ENCODE measurements around the gene MAPT.
"Not testable (repeated sequence)": the region's sequence is repeated elsewhere in the genome, so short reads cannot be mapped to it uniquely, and the experiment has no call there.

MAPT gene

GRCh38 chr17:45900723-45901415 lies 6.5 kb downstream of the MAPT start:
- DNase-seq (ENCODE audit: low read depth in 2 of 2) = no peak

- no peak for DNase-seq (ENCODE audit: low read depth in 2 of 2)
These were observed 8.6 kb downstream of the MAPT start for GRCh38 chr17:45902892-45903346.

DNA sequence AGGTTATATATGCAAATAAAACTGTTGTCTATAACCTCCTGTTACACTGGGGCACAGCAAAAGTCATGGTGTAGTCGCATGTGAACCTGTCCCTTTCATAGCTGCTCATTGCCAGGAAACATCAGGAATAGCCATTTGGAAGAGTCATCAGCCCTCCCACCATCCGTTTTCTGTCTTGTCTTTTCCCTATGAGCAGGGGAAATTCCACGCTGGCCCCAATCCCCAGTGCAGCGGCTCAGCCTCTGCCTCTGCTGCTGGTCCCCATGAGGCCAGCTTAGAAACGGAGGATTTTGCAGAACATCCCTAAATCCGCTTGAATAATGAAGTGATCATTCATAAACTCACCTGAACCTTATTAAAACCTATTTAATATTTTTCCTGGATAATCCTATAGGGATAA lies 10.5 kb downstream of the MAPT start:
- DNase-seq (ENCODE audit: low read depth in 2 of 2) = no peak

GRCh38 chr17:45905814-45906213 lies 11.5 kb downstream of the MAPT start:
- DNase-seq (ENCODE audit: low read depth in 2 of 2) = no peak

- DNase-seq (ENCODE audit: low read depth in 2 of 2) = no peak
These were observed 11.9 kb downstream of the MAPT start for GRCh38 chr17:45906237-45906636.

DNA sequence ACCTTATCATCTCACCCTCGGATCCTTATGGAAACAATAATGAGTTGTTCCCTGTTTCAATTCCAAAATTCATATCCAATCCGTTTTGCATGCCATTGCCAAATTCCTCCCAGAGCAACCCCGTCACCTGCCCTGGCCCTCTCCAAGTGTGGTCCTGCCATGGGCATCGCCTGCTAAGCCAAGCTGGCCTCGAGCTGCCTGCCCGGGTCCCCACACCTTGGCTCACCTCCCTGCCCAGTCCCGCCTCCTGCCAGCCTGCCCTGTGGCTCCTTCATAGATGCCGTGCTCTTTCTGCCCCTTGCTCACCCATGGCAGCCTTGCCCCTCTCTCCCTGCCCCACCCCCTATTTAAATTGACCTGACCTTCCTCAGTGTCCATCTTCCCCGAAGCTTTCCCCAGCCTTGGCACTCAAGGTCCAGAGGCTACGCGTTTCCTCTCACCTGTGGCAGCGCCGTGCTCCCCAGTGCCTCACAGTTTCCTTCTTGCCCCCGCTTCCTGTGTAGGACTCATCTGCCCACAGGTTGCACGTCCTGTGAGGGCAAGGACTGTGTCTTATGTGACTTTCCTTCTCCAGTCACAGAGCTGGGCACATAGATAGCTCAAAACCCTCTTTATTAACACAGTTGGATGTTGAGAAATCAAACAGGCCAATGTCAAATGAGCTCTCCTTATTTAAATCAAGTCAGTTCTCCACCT lies 12.7 kb downstream of the MAPT start:
- DNase-seq (ENCODE audit: low read depth in 2 of 2) = no peak

DNA sequence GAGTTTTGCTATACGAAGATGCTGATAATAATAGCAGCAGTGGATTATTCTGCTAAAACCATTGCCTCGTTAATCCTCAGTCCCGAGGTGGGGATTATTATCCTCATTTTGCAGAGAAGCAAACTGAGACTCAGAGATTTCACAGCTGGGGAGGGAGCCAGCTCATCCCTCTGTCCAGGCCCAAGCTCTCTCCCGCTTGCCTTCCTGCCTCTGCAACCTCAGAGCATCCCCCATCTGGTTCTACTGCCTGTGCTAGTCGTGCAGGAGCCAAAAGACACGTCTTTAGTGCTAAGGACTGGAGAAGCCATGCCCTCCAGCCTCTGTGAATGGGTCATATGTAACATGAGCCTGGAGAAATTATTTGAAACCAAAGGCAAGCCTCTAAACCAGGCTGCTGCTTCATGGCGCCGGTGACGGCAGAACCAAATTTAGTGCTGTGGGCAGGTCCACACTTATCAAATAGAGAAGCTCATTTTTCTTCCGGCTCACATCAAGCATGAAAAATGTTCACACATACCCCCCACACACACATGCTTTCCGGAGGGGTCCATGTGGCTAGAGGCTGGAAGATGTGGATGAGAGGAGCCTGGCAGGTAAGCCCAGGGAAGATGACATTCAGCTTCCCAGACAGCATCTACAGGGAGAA lies 13.5 kb downstream of the MAPT start:
- no peak for DNase-seq (ENCODE audit: low read depth in 2 of 2)

- DNase-seq (ENCODE audit: low read depth in 2 of 2) = no peak
These were observed 14.1 kb downstream of the MAPT start for GRCh38 chr17:45908460-45908859.

GRCh38 chr17:45908935-45909334 lies 14.6 kb downstream of the MAPT start:
- DNase-seq (ENCODE audit: low read depth in 2 of 2) = no peak

GRCh38 chr17:45910667-45911066 lies 16.3 kb downstream of the MAPT start:
- no peak for DNase-seq (ENCODE audit: low read depth in 2 of 2)

- no peak for DNase-seq (ENCODE audit: low read depth in 2 of 2)
These were observed 18.0 kb downstream of the MAPT start for GRCh38 chr17:45912319-45912718.

DNA sequence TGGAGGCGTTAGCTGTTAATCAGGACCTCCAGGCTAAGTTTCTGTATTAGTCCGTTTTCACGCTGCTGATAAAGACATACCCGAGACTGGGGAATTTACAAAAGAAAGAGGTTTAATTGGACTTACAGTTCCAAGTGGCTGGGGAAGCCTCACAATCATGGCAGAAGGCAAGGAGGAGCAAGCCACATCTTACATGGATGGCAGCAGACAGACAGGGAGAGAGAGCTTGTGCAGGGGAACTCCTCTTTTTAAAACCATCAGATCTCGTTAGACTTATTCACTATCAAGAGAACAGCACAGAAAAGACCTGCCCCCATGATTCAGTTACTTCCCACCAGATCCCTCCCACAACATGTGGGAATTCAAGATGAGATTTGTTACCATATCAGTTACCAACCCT lies 18.7 kb downstream of the MAPT start:
- not testable (repeated sequence) for DNase-seq (ENCODE audit: low read depth in 2 of 2)

DNA sequence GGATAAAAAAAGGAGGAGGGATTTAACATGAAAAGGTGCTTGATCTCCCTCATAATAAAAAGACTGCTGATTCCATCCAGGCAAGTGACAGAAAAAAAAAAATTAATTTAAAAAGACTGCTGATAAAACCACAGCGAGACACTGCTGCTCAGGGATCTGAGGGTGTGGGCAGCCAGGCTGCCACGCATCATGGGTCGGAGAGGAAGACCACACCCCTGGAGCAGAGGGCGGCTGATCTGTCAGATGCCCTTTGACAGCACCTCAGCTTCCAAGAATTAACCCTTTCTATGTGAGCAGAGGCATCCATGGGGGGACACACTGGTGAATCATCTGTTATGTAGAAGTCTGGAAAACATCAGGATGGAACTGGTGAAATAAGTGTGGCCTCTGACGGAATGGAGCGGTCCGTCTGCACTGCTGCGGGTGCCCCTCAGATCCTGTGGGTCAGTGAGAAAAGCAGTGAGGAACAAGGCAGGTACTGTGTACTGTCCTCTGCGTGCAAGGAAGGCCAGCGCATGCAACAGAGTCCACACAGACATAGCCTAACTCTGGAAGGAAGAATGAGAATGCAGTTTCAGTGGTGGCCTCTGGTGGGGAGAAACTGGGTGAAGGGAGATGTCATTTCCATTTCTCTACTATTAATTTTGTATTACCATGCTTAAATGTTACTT lies 19.8 kb downstream of the MAPT start:
- DNase-seq (ENCODE audit: low read depth in 2 of 2) = no peak

DNA sequence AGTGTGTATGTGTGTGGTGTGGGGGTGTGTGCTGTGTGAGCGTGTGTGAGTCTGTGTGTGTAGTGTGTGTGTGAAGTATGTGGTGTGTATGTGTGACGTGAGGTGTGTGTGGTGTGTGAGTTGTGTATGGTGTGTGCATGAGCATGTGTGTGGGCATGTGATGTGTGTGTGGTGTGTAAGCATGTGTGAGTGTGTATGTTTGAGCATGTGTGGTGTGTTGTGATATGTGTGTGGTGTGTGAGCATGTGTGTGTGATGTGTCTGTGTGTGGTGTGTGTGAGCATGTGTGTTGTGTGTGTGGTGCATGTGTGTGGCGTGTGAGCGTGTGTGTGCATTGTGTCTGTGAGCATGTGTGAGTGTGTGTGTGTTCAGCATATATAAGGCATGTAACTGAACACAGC lies 20.9 kb downstream of the MAPT start:
- DNase-seq (ENCODE audit: low read depth in 2 of 2) = no peak

GRCh38 chr17:45917081-45917480 lies 22.7 kb downstream of the MAPT start:
- DNase-seq (ENCODE audit: low read depth in 2 of 2) = no peak

GRCh38 chr17:45918241-45918745 lies 23.9 kb downstream of the MAPT start:
- DNase-seq (ENCODE audit: low read depth in 2 of 2) = no peak

DNA sequence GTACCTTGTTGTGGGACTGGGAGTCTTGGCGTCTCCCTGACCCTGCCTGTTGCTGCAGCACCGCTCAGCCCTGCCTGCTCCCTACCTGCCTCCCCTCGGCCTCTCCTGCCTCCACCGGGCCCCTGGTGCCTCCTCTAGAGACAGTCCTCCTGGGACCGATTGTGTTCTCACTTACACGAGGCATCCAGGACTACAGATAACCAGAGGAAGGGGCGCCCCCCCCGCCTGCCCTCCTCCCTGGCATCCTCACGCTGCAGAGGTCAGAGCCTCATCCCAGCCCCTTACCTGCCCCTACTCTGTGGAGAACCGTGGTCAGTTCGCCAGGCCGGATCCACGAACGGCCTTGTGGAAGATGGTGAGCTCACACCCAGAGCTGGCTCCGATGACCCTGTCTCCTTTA lies 24.8 kb downstream of the MAPT start:
- DNase-seq (ENCODE audit: low read depth in 2 of 2) = no peak

DNA sequence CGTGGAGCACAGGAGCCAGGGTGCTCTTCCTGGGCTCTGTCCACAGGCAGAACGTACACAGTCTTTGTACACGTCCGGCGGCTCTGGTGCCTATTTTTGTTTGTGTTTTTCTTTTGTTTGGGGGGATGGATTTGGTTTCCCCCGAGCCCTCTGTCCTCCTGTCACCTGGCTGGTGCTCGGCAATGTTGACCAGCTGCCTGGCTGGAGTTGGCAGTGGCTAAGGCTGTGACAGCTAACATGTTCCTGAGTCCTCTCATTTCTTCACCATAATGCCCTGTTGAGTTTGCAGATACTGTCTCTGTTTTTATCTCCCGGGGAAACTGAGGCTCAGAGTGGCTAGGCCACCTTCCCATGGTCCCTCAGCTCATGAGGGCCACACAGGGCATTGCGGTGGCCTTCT lies 25.7 kb downstream of the MAPT start:
- no peak for DNase-seq (ENCODE audit: low read depth in 2 of 2)

DNA sequence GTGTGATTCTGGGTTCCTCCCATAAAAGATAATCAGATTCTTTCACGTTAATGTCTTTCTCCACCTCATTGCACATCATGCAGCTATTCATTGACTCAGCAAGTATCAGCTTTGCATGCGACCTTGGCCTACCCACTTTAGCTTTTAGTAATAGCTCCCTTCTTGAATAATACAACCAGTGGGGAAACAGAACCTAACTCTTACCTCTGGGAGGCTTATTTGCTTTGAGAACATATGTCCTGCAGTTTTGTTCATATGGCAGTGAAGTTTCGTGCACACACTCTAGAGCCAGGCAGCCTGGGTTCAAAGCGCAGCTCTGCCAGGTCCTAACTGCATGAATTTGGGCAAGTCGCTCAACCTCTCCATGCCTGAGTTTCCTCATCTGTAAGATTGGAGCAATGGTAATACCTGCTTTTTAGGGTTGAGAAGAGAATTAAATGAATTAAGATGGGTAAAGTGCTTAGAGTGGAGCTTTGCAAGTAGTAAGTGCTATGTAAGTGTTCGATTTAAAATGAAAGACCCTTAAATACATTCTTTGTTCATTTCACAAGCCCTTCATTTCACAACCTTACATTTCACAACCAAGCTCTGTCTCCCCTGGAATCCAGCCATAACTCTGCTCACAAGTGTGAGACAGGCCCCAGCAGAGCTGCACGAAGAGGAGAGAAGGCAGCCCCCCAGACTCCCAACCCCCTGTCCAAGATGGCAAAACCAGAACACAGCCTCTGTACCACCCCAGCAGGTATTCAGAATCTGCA lies 29.3 kb downstream of the MAPT start:
- no peak for DNase-seq (ENCODE audit: low read depth in 2 of 2)

DNA sequence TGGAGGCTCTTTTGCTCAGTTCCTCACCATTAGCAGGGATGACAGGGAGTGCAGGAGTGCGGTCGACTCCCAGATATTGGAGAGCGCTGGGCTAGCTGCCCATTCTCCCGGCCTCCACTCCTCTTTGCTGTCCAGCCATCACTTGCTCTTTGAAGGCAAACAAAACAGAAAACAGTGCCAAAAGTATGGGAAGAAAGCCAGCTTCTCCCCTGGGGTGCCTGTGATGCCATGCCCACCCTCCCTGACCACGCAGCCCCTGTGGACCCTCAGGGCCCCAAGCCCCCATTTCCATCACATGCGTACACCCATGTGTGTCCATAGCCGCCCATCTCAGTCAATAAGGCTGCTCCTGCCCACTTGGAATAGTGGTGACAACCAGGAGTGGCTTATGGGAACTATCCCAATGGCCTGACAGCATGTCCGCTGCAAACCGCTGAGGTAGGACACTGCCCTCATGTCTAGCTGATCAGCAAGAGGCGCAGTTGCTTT lies 30.0 kb downstream of the MAPT start:
- DNase-seq (ENCODE audit: low read depth in 2 of 2) = no peak

GRCh38 chr17:45925311-45925710 lies 31.0 kb downstream of the MAPT start:
- DNase-seq (ENCODE audit: low read depth in 2 of 2) = no peak

Measured in stimulated activated CD4-positive, alpha-beta T cell treated with anti-CD3 and anti-CD28 coated beads, Interleukin-1b, Interleukin-23, amount 100 ng/mL, for 1 hour (primary cell).